ENCODE results near the gene FAM222A. TPM values are rescaled to one million over a fixed set of nuclear protein-coding genes. Genes with fewer than 3 reads are reported as not detected.

FAM222A gene
- total and polyA plus RNA-seq, 2 experiments from 2014 or later = 0.97 TPM; not detected in 1

DNA sequence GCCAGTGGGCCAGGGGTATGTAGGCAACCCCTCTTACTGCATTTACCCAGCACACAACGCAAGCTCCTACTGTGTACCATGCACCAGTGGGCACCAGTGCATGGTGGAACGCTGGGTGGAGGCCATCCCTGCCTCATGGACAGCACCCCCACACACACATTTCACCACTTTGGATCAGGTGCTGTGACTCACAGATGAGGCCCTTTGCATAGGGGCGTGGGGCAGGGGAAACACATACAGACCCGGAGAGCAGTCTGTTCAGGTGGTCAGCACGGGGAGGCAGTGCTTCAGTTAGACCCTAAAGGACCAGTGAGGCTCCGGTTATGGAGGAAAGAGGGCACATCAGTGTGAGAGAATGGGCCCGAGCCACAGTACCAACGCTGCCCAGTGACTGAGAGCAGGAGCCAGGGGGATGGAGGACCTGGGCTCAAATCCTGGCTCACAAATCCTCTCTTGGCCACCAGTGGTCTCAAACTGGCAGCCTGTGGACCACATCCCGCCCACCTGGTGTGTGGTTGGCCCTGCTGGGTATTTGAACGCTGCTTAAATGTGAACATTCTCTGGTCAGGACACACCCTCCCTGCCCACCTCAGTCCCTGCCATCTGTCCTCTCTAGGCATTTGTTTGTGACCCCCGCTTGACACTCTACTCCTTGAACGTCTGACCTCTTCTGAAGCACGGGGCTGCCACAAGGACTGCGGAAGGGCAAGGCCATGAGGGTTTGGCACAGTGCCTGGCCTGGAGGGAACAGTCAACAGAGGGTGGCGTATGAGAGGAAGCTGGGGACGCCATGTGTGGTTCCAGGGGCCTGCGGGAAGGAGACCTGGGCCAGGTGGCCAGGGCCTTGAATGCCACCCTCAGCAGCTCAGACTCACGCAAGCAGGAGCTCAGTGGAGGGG, 46.7 kb downstream of the FAM222A start:
- Histone ChIP-seq H3F3A (ENCODE audit: insufficient read depth) (no peaks in the 10 kb centered on the region), H3K36me3 (ENCODE audit: low read depth) (no peaks in the 10 kb centered on the region), H3K4me2 (ENCODE audit: unreplicated experiment) (no peak overlapping the region), H3K79me2 (ENCODE audit: insufficient read depth) (no peaks in the 10 kb centered on the region), H2AFZ (no peak overlapping the region), H3K9me3 (ENCODE audit: low read depth) (peaks cover 3% of the 10 kb centered on the region), H3K4me1 (ENCODE audit: insufficient read depth) (no peaks in the 10 kb centered on the region), H4K20me1 (ENCODE audit: insufficient read depth) (no peaks in the 10 kb centered on the region), H3K27ac (no peak overlapping the region), H3K9me2 (ENCODE audit: insufficient read depth) (no peaks in the 10 kb centered on the region), H3K4me3 (no peak overlapping the region), H3K27me3 (replicated peaks; ENCODE audit: insufficient read depth) (no peaks in the 10 kb centered on the region), H3K9ac (no peak overlapping the region)
- WGBS, 2 experiments (ENCODE audit: low coverage in 1 of 2, low lambda C conversion rate in 2 of 2, missing lambda C conversion rate in 2 of 2) = 85% methylated on average over 18 of the region's 18 CpGs
- no peak for TF ChIP-seq EZH2 (IDR thresholded peaks at IDR 0.05; ENCODE audit: insufficient read depth, poor library complexity, severe bottlenecking)
- TF ChIP-seq EZH2phosphoT487 (IDR thresholded peaks at IDR 0.05; ENCODE audit: insufficient read depth, low read depth) = no peak
- in situ Hi-C loops (cut with MboI) = no loop called here
- DNase-seq = no peak

DNA sequence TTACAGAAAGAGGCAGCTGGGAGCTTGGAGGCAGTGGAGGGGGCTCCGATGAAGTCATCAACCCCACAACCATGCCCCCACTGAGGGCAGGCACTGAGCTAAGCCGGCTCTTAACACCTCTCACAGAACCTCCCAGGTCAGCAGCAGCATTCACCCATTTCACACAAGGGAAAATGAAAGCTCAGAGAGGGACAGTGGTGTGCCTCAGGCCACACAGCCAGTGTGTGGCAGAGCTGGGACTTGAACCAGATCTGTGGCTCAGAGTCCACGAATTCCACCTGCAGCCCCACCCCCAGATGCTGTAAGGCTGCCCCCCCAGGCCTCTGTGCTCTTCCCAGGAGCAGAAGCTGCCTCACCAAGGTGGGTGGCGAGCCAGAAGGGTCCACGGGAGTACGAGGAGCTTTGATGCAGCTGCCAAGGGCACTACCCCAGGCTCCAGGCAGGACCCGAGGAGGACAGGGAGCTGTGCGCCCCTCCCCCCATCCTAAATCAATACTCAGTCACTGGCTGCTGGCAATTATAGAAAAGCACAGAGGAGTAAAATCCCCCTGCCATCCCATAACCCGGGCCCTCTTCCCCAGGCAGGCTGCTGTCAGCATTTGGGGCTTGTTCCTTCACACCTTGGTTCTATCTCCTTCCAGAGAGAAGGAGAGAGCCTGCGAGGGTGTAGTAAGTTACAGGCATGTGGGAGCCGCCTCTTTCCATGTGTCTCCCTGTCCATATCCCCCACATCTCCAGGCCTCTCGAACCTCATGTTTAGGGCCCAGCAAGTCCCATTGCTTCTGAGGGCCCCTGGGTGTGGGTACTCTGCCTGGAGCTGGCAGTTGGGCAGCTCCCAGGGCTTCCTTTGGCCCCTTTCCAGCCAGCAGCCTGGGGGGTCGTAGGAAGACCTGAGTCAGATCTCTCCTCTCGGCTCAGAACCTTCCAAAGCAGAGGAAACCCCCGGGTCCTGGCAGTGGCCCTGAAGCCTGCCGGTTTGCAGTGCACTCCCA, 47.6 kb downstream of the FAM222A start:
- no peak for TF ChIP-seq EZH2 (IDR thresholded peaks at IDR 0.05; ENCODE audit: insufficient read depth, poor library complexity, severe bottlenecking)
- TF ChIP-seq EZH2phosphoT487 (IDR thresholded peaks at IDR 0.05; ENCODE audit: insufficient read depth, low read depth) = no peak
- H3K4me2 ChIP-seq (ENCODE audit: unreplicated experiment) = no peak overlapping the region
- H3F3A ChIP-seq (ENCODE audit: insufficient read depth) = no peaks in the 10 kb centered on the region
- no peaks in the 10 kb centered on the region for H4K20me1 ChIP-seq (ENCODE audit: insufficient read depth)
- peaks cover 3% of the 10 kb centered on the region for H3K9me3 ChIP-seq (ENCODE audit: low read depth)
- in situ Hi-C loops (cut with MboI) = no loop called here
- H3K27me3 ChIP-seq (replicated peaks; ENCODE audit: insufficient read depth) = no peaks in the 10 kb centered on the region
- no peaks in the 10 kb centered on the region for H3K9me2 ChIP-seq (ENCODE audit: insufficient read depth)
- WGBS, 2 experiments (ENCODE audit: low coverage in 1 of 2, low lambda C conversion rate in 2 of 2, missing lambda C conversion rate in 2 of 2) = 62 to 66% methylated on average over 13 to 16 of the region's 16 CpGs
- H3K79me2 ChIP-seq (ENCODE audit: insufficient read depth) = no peaks in the 10 kb centered on the region
- H3K27ac ChIP-seq = no peak overlapping the region
- no peaks in the 10 kb centered on the region for H3K4me1 ChIP-seq (ENCODE audit: insufficient read depth)
- H3K36me3 ChIP-seq (ENCODE audit: low read depth) = no peaks in the 10 kb centered on the region
- H3K9ac ChIP-seq = no peak overlapping the region
- H3K4me3 ChIP-seq = no peak overlapping the region
- DNase-seq = no peak
- H2AFZ ChIP-seq = no peak overlapping the region

DNA sequence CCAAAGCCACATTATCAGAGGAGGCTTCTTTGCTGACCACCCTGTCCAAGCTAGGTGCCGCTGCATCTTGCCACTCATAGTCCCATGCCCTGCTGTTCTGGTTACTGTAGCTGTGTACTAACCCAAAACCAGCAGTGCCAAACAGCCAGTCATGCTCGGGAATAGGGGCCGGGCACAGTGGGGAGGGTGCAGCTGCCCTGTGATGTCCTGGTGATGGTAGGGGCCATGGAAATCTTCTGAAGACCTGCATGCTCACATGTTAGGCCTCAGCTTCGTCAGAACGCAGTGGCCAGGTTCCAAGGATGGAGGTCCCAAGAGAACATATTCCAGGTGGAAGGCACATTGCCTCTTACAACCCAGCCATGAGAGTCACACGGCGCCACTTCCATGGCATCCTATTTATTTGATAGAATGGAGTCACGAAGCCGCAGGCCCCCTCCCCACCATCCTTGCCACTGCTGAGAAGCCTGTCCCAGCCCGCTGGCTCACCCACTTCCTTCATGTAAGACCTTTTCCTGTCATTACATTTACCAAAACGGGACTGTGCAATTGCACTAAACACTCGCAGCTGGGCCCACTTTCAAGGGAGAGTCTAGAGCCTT, 48.5 kb downstream of the FAM222A start:
- Histone ChIP-seq H3K27me3 (replicated peaks; ENCODE audit: insufficient read depth) (no peaks in the 10 kb centered on the region), H3K4me2 (ENCODE audit: unreplicated experiment) (no peak overlapping the region), H2AFZ (no peak overlapping the region), H3K9ac (no peak overlapping the region), H3K4me1 (ENCODE audit: insufficient read depth) (no peaks in the 10 kb centered on the region), H3F3A (ENCODE audit: insufficient read depth) (no peaks in the 10 kb centered on the region), H4K20me1 (ENCODE audit: insufficient read depth) (no peaks in the 10 kb centered on the region), H3K79me2 (ENCODE audit: insufficient read depth) (no peaks in the 10 kb centered on the region), H3K27ac (no peak overlapping the region), H3K9me2 (ENCODE audit: insufficient read depth) (no peaks in the 10 kb centered on the region), H3K4me3 (no peak overlapping the region), H3K36me3 (ENCODE audit: low read depth) (no peaks in the 10 kb centered on the region), H3K9me3 (ENCODE audit: low read depth) (no peaks in the 10 kb centered on the region)
- TF ChIP-seq EZH2 (IDR thresholded peaks at IDR 0.05; ENCODE audit: insufficient read depth, poor library complexity, severe bottlenecking) = no peak
- TF ChIP-seq EZH2phosphoT487 (IDR thresholded peaks at IDR 0.05; ENCODE audit: insufficient read depth, low read depth) = no peak
- no peak for DNase-seq
- 87 to 88% methylated on average over 12 of the region's 12 CpGs for WGBS, 2 experiments (ENCODE audit: low coverage in 1 of 2, low lambda C conversion rate in 2 of 2, missing lambda C conversion rate in 2 of 2)
- in situ Hi-C loops (cut with MboI) = no loop called here

DNA sequence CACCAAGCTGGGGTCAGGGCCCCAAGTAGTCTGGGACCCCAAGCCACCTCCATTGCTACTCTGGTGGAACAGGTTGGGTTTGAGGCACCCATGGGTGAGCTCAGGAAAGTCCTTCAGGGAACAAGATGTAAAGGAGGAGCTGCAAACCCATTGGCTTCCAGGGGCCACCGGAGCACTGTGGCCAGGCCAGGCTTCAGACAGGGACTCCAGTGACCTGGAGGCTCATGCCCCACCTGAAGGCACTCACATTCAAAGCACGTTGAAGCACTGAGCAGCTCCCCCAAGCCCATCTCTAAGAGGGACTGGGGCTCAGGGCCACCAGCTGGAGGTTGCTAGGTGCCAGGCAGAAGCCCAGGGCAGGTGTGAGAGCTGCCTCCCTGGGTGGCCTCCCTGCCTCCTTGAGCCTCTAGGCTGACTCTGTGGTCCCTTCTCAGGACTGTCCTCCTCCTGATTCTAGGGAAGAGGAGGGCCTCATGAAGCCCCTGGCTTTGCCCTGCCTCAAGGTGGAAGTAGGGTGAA, 49.1 kb downstream of the FAM222A start:
- no peak for TF ChIP-seq EZH2 (IDR thresholded peaks at IDR 0.05; ENCODE audit: insufficient read depth, poor library complexity, severe bottlenecking)
- Histone ChIP-seq H3K4me2 (ENCODE audit: unreplicated experiment) (no peak overlapping the region), H3K4me1 (ENCODE audit: insufficient read depth) (no peaks in the 10 kb centered on the region), H3K4me3 (no peak overlapping the region), H3K9ac (no peak overlapping the region), H2AFZ (no peak overlapping the region), H3K27me3 (replicated peaks; ENCODE audit: insufficient read depth) (no peaks in the 10 kb centered on the region), H3K36me3 (ENCODE audit: low read depth) (no peaks in the 10 kb centered on the region), H3K9me2 (ENCODE audit: insufficient read depth) (no peaks in the 10 kb centered on the region), H3K27ac (no peak overlapping the region), H3K9me3 (ENCODE audit: low read depth) (no peaks in the 10 kb centered on the region), H3F3A (ENCODE audit: insufficient read depth) (no peaks in the 10 kb centered on the region), H3K79me2 (ENCODE audit: insufficient read depth) (no peaks in the 10 kb centered on the region), H4K20me1 (ENCODE audit: insufficient read depth) (no peaks in the 10 kb centered on the region)
- in situ Hi-C loops (cut with MboI) = no loop called here
- DNase-seq = no peak
- 54 to 77% methylated on average over 2 of the region's 2 CpGs for WGBS, 2 experiments (ENCODE audit: low coverage in 1 of 2, low lambda C conversion rate in 2 of 2, missing lambda C conversion rate in 2 of 2)

Data from GM23248 (cell line).